ENCODE measurements around the gene ROCK2.

DNA sequence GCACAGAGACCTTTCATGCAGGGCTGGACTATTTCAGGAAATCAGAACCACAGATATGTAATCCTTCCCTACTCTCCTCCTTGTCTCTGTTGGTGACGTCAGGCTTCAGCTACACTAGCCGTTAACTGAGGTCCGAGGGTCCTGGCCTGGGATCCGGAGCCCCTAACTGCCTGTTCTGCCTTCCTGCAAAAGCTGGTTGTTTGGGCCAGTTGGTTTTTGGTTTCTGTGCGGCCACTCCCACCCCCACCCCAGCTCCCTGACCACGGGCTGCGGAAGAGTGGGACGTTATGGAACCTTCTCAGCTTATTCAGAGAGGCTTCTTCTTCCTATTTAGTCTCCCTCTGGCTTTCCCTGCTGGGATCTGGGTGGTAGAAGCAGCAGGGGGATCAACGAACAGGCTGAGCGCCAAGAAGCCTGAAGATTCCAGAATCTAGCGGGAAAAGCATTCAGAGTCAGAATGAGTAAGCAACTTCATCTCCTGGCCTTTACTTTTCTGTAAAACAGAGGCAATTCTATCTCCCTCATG is 49.3 kb upstream of the ROCK2 start:
- no peak for TF ChIP-seq MYC (IDR thresholded peaks at IDR 0.05; ENCODE audit: low read depth, low read length)
- TF ChIP-seq, protein P1, sequence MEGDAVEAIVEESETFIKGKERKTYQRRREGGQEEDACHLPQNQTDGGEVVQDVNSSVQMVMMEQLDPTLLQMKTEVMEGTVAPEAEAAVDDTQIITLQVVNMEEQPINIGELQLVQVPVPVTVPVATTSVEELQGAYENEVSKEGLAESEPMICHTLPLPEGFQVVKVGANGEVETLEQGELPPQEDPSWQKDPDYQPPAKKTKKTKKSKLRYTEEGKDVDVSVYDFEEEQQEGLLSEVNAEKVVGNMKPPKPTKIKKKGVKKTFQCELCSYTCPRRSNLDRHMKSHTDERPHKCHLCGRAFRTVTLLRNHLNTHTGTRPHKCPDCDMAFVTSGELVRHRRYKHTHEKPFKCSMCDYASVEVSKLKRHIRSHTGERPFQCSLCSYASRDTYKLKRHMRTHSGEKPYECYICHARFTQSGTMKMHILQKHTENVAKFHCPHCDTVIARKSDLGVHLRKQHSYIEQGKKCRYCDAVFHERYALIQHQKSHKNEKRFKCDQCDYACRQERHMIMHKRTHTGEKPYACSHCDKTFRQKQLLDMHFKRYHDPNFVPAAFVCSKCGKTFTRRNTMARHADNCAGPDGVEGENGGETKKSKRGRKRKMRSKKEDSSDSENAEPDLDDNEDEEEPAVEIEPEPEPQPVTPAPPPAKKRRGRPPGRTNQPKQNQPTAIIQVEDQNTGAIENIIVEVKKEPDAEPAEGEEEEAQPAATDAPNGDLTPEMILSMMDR (IDR thresholded peaks at IDR 0.05; ENCODE audit: low read depth, low read length), result no peak
- TF ChIP-seq, protein P2, sequence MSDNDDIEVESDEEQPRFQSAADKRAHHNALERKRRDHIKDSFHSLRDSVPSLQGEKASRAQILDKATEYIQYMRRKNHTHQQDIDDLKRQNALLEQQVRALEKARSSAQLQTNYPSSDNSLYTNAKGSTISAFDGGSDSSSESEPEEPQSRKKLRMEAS (IDR thresholded peaks at IDR 0.05; ENCODE audit: low read depth, low read length), result no peak
- TF ChIP-seq POLR2A (IDR thresholded peaks at IDR 0.05; ENCODE audit: extremely low read depth, insufficient read length), result no peak
